ENCODE data around the gene SMC3.
"Not testable (repeated sequence)": the region's sequence is repeated elsewhere in the genome, so short reads cannot be mapped to it uniquely, and the experiment has no call there.

SMC3 gene

GRCh38 chr10:110625951-110626855, 58.7 kb downstream of the SMC3 start:
- no peak for DNase-seq

GRCh38 chr10:110628161-110628560, 60.7 kb downstream of the SMC3 start:
- DNase-seq = no peak

- no peak for DNase-seq
These were observed 62.2 kb downstream of the SMC3 start for GRCh38 chr10:110629680-110630191.

GRCh38 chr10:110631934-110632333, 64.4 kb downstream of the SMC3 start:
- no peak for DNase-seq

- DNase-seq = no peak
These were observed 65.2 kb downstream of the SMC3 start for GRCh38 chr10:110632591-110633215.

- no peak for DNase-seq
These were observed 67.2 kb downstream of the SMC3 start for GRCh38 chr10:110634527-110635209.

GRCh38 chr10:110636572-110636931, 69.1 kb downstream of the SMC3 start:
- no peak for DNase-seq

GRCh38 chr10:110636932-110637557, 69.5 kb downstream of the SMC3 start:
- no peak for DNase-seq

- no peak for DNase-seq
These were observed 70.1 kb downstream of the SMC3 start for GRCh38 chr10:110637558-110638053.

- no peak for DNase-seq
These were observed 70.8 kb downstream of the SMC3 start for GRCh38 chr10:110638319-110638718.

- DNase-seq = not testable (repeated sequence)
These were observed 71.6 kb downstream of the SMC3 start for GRCh38 chr10:110639046-110639445.

- DNase-seq = not testable (repeated sequence)
These were observed 72.4 kb downstream of the SMC3 start for GRCh38 chr10:110639858-110640257.

- peak; percentile 13 for DNase-seq
These were observed 73.8 kb downstream of the SMC3 start for GRCh38 chr10:110641256-110641655.

- no peak for DNase-seq
These were observed 74.9 kb downstream of the SMC3 start for GRCh38 chr10:110642204-110643034.

GRCh38 chr10:110643035-110643652, 75.6 kb downstream of the SMC3 start:
- DNase-seq = no peak

GRCh38 chr10:110643653-110644597, 76.4 kb downstream of the SMC3 start, which contains the start of gene RBM20:
TSS of gene RBM20 (plus strand) at chr10:110644336. CDS start at chr10:110644455, 119 bp downstream.
- DNase-seq = no peak

- DNase-seq = no peak
These were observed 77.3 kb downstream of the SMC3 start for GRCh38 chr10:110644598-110645462.

- DNase-seq = no peak
These were observed 79.1 kb downstream of the SMC3 start for GRCh38 chr10:110646417-110647135.

GRCh38 chr10:110647136-110647430, 79.6 kb downstream of the SMC3 start:
- DNase-seq = no peak

Data from CD4-positive, alpha-beta T cell treated with Interleukin-21 for 1 hour (primary cell).